ENCODE measurements around the gene ASCL3.

GRCh38 chr11:8989453-8989852, 46.6 kb upstream of the ASCL3 start:
- no peak for TF ChIP-seq MAX (IDR thresholded peaks at IDR 0.05)
- TF ChIP-seq, protein P1, sequence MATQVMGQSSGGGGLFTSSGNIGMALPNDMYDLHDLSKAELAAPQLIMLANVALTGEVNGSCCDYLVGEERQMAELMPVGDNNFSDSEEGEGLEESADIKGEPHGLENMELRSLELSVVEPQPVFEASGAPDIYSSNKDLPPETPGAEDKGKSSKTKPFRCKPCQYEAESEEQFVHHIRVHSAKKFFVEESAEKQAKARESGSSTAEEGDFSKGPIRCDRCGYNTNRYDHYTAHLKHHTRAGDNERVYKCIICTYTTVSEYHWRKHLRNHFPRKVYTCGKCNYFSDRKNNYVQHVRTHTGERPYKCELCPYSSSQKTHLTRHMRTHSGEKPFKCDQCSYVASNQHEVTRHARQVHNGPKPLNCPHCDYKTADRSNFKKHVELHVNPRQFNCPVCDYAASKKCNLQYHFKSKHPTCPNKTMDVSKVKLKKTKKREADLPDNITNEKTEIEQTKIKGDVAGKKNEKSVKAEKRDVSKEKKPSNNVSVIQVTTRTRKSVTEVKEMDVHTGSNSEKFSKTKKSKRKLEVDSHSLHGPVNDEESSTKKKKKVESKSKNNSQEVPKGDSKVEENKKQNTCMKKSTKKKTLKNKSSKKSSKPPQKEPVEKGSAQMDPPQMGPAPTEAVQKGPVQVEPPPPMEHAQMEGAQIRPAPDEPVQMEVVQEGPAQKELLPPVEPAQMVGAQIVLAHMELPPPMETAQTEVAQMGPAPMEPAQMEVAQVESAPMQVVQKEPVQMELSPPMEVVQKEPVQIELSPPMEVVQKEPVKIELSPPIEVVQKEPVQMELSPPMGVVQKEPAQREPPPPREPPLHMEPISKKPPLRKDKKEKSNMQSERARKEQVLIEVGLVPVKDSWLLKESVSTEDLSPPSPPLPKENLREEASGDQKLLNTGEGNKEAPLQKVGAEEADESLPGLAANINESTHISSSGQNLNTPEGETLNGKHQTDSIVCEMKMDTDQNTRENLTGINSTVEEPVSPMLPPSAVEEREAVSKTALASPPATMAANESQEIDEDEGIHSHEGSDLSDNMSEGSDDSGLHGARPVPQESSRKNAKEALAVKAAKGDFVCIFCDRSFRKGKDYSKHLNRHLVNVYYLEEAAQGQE (IDR thresholded peaks at IDR 0.05; ENCODE audit: low read depth): no peak
- TF ChIP-seq YY1 (IDR thresholded peaks at IDR 0.05; ENCODE audit: low read depth): no peak
- no peak for TF ChIP-seq EP300 (IDR thresholded peaks at IDR 0.05; ENCODE audit: borderline replicate concordance)
- no peak for TF ChIP-seq NFIC (IDR thresholded peaks at IDR 0.05)
- TF ChIP-seq ZBTB7A (IDR thresholded peaks at IDR 0.05; ENCODE audit: low read depth): no peak
- no peak for TF ChIP-seq RAD21 (IDR thresholded peaks at IDR 0.05; ENCODE audit: low read depth)
- TF ChIP-seq TCF12 (IDR thresholded peaks at IDR 0.05; ENCODE audit: low read depth): no peak
